Neural cell (in vitro differentiated cells): ENCODE data around the gene CELSR1.

ENCODE experiments used
- CTCF ChIP-seq: fragments of 450-650 bp; IDR thresholded peaks from 2 replicates; pipeline ENCODE4 v1.5.1; 2014; ENCODE audit warnings: antibody characterized with exemption, mild to moderate bottlenecking, moderate library complexity; ENCODE audit not compliant: poor library complexity, severe bottlenecking
- EP300 ChIP-seq: fragments of 450-650 bp; conservative IDR thresholded peaks from 2 replicates; pipeline ENCODE4 v1.6.1; 2014; ENCODE audit warnings: antibody characterized with exemption, mild to moderate bottlenecking, moderate library complexity; ENCODE audit not compliant: poor library complexity, severe bottlenecking
- EZH2 ChIP-seq: fragments of 200-600, 300-800 bp; shearing (Covaris generic), sonication (generic); IDR thresholded peaks from 2 replicates; pipeline ENCODE4 v1.6.1; 2014; ENCODE audit warnings: antibody characterized with exemption, low read length, borderline replicate concordance, mild to moderate bottlenecking; ENCODE audit not compliant: insufficient read depth, poor library complexity, severe bottlenecking
- MXI1 ChIP-seq: fragments of 450-650 bp; conservative IDR thresholded peaks from 2 replicates; pipeline ENCODE4 v1.6.1; 2014; ENCODE audit warnings: antibody characterized with exemption, mild to moderate bottlenecking; ENCODE audit not compliant: poor library complexity, severe bottlenecking
- POLR2AphosphoS5 ChIP-seq: IDR thresholded peaks from 2 replicates; pipeline ENCODE4 v1.6.1; 2012
- REST ChIP-seq: IDR thresholded peaks from 2 replicates; pipeline ENCODE4 v1.6.1; 2012; ENCODE audit warnings: borderline replicate concordance
- SMC3 ChIP-seq: fragments of 450-650 bp; conservative IDR thresholded peaks from 2 replicates; pipeline ENCODE4 v1.6.1; 2014; ENCODE audit warnings: antibody characterized with exemption, mild to moderate bottlenecking, moderate library complexity; ENCODE audit not compliant: poor library complexity
- TAF1 ChIP-seq: IDR thresholded peaks from 2 replicates; pipeline ENCODE4 v1.6.1; 2012; ENCODE audit warnings: low read depth

- TF ChIP-seq REST (no peak), CTCF (no peak), SMC3 (no peak), EZH2 (no peak), POLR2AphosphoS5 (no peak), MXI1 (no peak), EP300 (no peak), TAF1 (no peak)
These were observed 4.2 kb downstream of the CELSR1 start for GRCh38 chr22:46533070-46533833.
